ENCODE data around the gene SLC34A1. TPM values are rescaled to one million over a fixed set of nuclear protein-coding genes. Genes with fewer than 3 reads are reported as not detected.

SLC34A1 gene
- total and polyA plus RNA-seq, 8 donors: 0.10 TPM; not detected in 7

DNA sequence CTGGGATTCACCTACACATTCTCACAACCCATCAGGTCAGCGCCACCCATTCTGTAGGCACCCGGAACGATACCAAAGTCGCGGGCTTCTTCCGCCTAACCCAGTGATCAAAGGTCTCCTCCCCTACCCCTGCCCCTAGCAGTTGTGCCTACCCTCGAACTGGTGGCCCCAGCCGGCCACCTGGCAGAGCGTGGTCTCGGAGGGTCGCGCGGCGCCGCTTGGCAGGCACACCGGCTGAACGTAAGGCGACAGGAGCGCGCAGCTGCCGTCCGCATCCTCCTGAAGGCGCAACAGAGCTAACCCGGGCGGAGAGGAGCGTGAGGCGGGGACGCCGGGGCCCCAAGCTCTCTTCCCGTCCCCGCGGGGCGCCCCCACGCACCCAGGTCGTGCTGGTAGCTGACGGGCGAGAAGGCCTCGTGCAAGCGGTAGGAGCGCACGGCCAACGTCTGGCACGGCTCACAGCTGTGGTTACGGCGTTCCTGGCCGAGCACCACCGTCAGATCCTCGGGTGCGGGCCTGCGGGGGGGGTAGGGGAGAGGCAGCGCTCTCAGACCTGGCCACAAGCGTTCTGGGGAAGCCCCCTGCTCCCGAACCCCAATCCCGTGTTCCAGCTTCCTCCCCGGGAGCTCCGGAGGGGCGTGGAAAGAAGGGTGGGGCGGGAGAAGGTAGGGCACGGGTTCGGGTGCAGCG lies 19.0 kb downstream of the SLC34A1 start:
- Histone ChIP-seq H3K27ac (peak overlapping the region in 1 of 5 donors; percentile 62), H3K4me1 (peaks cover 31 to 52% (median 45%) of the 10 kb centered on the region in 4 donors), H3K36me3 (no peaks in the 10 kb centered on the region), H3K4me3 (peak overlapping the region; percentile 45 to 79 (median 57)), H3K9me3 (no peaks in the 10 kb centered on the region), H3K27me3 (peaks cover 6 to 69% (median 47%) of the 10 kb centered on the region in 3 donors)
- WGBS, 5 donors: 0 to 8% (median 1%) methylated on average over 9 to 61 of the region's 61 CpGs
- TF ChIP-seq POLR2AphosphoS5 (IDR thresholded peaks at IDR 0.05) (no peak), POLR2A (IDR thresholded peaks at IDR 0.05) (no peak)
- TF ChIP-seq, protein P1, sequence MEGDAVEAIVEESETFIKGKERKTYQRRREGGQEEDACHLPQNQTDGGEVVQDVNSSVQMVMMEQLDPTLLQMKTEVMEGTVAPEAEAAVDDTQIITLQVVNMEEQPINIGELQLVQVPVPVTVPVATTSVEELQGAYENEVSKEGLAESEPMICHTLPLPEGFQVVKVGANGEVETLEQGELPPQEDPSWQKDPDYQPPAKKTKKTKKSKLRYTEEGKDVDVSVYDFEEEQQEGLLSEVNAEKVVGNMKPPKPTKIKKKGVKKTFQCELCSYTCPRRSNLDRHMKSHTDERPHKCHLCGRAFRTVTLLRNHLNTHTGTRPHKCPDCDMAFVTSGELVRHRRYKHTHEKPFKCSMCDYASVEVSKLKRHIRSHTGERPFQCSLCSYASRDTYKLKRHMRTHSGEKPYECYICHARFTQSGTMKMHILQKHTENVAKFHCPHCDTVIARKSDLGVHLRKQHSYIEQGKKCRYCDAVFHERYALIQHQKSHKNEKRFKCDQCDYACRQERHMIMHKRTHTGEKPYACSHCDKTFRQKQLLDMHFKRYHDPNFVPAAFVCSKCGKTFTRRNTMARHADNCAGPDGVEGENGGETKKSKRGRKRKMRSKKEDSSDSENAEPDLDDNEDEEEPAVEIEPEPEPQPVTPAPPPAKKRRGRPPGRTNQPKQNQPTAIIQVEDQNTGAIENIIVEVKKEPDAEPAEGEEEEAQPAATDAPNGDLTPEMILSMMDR (IDR thresholded peaks at IDR 0.05): no peak
- DNase-seq: peak; percentile 33 to 59
- intact Hi-C loops (cut with DNase I; ENCODE audit: low total_unique reads): loop anchor here (5.0 kb wide), 1 partner anchor 54 kb away; no protein-coding TSS in a partner anchor

DNA sequence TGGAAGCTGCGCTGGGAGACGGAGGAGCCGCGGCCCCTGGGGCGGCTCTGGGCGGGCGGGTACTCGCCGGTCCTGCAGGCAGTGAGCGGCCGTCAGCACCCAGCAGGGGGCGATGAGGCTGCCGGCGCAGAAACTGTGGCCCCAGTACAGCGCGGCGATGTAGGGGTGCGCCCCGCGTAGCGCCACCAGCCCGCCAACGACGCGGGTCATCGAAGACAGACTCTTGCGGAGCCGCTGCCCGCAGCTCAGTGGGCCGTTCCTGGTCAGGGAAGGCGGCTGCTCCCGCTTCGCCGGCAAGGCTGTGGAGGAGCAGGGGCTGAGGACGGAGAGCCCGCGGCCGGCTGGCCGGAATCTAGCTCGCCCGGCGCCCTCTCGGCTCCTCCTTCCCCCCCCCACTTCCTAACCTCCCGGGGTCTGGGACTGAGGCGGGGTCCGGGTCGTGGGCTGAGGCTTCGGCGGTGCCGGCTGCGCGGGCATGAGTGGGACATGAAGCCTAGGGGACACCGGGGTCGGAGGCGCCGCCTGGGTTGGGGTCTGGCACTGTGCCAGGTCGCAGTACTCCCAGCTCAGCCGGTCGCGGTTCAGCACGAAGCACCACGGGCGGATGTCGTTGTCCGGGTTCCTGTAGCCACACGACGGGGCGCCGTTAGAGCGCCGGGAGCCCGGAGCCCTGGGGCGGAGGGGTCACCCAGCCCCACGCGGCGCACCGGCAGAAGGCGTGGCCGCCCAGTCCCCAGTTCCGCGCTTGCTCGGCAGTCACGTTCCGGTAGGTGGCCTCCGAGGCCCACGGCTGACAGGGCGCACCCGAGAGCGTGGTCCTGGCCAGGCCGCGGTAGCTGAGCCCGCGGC lies 19.8 kb downstream of the SLC34A1 start:
- no peak for TF ChIP-seq EP300 (IDR thresholded peaks at IDR 0.05)
- TF ChIP-seq POLR2AphosphoS5 (IDR thresholded peaks at IDR 0.05): peak in 2 of 3 donors; percentile 42 to 75
- no peak for TF ChIP-seq POLR2A (IDR thresholded peaks at IDR 0.05)
- TF ChIP-seq, protein P1 (IDR thresholded peaks at IDR 0.05): peak in 5 of 7 experiments; percentile 56 to 72 (median 65)
- peak; percentile 91 to 94 for DNase-seq
- H3K4me1 ChIP-seq: peaks cover 31 to 52% (median 45%) of the 10 kb centered on the region in 4 donors
- WGBS, 5 donors: 0 to 1% (median 0%) methylated on average over 25 to 93 of the region's 93 CpGs
- no peaks in the 10 kb centered on the region for H3K36me3 ChIP-seq
- peak overlapping the region; percentile 45 to 79 (median 57) for H3K4me3 ChIP-seq
- H3K27ac ChIP-seq: peak overlapping the region in 4 of 5 donors; percentile 27 to 62 (median 41)
- peaks cover 6 to 61% (median 47%) of the 10 kb centered on the region in 3 donors for H3K27me3 ChIP-seq
- intact Hi-C loops (cut with DNase I; ENCODE audit: low total_unique reads): loop anchor here (5.0 kb wide), 1 partner anchor 53 kb away; no protein-coding TSS in a partner anchor
- H3K9me3 ChIP-seq: no peaks in the 10 kb centered on the region

DNA sequence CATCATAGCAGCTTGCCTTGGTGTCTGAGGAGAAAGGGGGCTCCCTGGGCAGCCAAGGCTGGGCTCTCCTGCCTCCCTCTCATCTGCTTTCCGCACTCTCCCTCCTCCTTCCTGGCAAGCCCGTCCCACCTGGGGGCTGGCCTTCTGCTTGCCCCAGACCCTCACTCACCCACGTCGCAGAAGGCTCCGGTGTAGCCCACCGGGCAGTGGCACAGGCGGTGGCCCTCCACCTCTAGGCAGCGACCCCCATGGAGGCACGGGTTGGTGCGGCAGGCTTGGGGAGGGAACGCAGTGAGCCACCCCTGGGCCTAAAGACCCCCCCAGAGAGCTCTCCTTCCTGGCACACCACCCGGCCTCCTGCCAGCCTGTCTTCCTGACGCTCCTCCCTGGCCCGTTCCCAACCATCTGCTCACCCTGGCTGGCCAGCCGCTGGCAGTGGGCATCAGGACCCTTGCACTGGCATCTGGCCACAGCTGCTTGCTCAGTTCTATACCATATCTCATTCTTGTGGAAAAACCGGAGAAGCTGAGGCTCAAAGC lies 20.5 kb downstream of the SLC34A1 start:
- WGBS, 5 donors: 32 to 43% (median 38%) methylated on average over 11 to 16 of the region's 16 CpGs
- TF ChIP-seq, protein P1 (IDR thresholded peaks at IDR 0.05): no peak
- TF ChIP-seq EP300 (IDR thresholded peaks at IDR 0.05): no peak
- TF ChIP-seq POLR2A (IDR thresholded peaks at IDR 0.05): no peak
- no peak for TF ChIP-seq POLR2AphosphoS5 (IDR thresholded peaks at IDR 0.05)
- H3K27me3 ChIP-seq: peaks cover 6 to 54% (median 42%) of the 10 kb centered on the region in 3 donors
- DNase-seq: peak in 1 of 2 donors; percentile 57
- no peaks in the 10 kb centered on the region for H3K36me3 ChIP-seq
- H3K27ac ChIP-seq: peak overlapping the region in 3 of 5 donors; percentile 30 to 62 (median 52)
- intact Hi-C loops (cut with DNase I; ENCODE audit: low total_unique reads): loop anchor here (5.0 kb wide), 1 partner anchor 53 kb away; no protein-coding TSS in a partner anchor
- peak overlapping the region; percentile 45 to 79 (median 57) for H3K4me3 ChIP-seq
- peaks cover 31 to 50% (median 43%) of the 10 kb centered on the region in 4 donors for H3K4me1 ChIP-seq
- no peaks in the 10 kb centered on the region for H3K9me3 ChIP-seq

DNA sequence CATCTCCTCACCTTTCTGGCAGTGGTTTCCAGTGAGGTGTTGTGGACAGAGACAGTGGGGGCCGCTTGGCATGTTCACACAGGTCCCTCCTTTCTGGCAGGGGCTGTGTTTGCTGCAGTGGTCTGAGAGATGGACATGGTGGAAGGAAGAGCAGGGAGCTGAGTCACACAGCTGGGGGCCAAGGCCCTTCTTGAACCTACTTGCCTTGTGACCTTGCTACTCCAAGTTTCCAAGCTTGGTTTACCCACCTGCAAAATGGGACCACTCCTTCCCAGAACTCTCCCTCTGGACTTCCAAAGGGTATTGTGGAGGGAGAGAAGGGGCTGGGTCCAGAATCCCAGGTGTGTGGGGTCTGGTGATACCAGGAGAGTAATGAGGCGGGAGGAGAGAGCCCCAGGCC lies 21.1 kb downstream of the SLC34A1 start:
- Histone ChIP-seq H3K27me3 (peaks cover 6 to 48% (median 36%) of the 10 kb centered on the region in 3 donors), H3K9me3 (no peaks in the 10 kb centered on the region), H3K36me3 (no peaks in the 10 kb centered on the region), H3K4me1 (peaks cover 26 to 44% (median 37%) of the 10 kb centered on the region in 4 donors), H3K27ac (peak overlapping the region in 1 of 5 donors; percentile 14), H3K4me3 (no peak overlapping the region)
- WGBS, 5 donors: 88 to 100% (median 91%) methylated on average over 2 of the region's 2 CpGs
- intact Hi-C loops (cut with DNase I; ENCODE audit: low total_unique reads): no loop called here
- TF ChIP-seq POLR2AphosphoS5 (IDR thresholded peaks at IDR 0.05) (no peak), EP300 (IDR thresholded peaks at IDR 0.05) (no peak), POLR2A (IDR thresholded peaks at IDR 0.05) (no peak)
- TF ChIP-seq, protein P1 (IDR thresholded peaks at IDR 0.05): no peak
- DNase-seq: no peak

Measured in stomach (tissue), 9 donors.